Stimulated activated CD4-positive, alpha-beta T cell treated with anti-CD3 and anti-CD28 coated beads, Interleukin-1b, Interleukin-23, amount 100 ng/mL, for 4 hours (primary cell): ENCODE results near the gene KDM3A.

ENCODE experiments used
- DNase-seq, 2 donors: peaks; one replicate each; pipeline ENCODE4 v3.0.0-alpha.2; 2020; ENCODE audit warnings: low read depth in 2 of 2

KDM3A gene

DNA sequence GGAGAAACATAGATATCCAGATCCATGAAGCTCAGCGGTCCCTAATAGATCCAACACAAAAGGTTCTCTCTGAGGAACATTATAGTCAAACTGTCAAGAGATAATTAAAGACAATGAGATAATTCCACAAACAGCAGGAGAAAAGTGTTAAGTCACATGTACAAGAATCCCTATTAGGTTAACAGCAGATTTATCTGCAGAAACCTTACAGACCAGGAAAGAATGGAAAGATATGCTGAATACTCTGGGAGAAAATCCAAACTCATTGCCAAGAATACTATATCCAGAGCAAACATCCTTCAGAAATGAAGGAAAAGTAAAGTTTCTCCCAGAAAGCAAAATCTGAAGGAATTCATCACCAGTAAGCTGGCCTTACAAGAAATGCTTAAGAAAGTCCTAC lies 10.8 kb upstream of the KDM3A start:
- DNase-seq: no peak

DNA sequence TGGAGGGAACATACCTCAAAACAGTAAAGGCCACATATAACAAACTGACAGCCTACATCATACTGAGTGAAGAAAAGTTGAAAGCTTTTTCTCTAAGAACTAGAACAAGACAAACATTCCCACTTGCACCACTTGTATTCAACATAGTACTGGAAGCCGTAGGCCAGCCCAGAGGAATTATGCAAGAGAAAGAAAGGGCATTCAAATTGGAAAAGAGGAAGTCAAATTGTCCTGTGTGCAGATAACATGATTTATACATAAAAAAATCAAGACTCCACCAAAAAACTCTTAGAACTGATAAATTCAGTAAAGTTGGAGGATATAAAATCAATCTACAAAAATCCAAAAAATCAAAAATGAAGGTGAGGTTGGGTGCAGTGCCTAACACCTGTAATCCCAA lies 8.0 kb upstream of the KDM3A start:
- no peak for DNase-seq

DNA sequence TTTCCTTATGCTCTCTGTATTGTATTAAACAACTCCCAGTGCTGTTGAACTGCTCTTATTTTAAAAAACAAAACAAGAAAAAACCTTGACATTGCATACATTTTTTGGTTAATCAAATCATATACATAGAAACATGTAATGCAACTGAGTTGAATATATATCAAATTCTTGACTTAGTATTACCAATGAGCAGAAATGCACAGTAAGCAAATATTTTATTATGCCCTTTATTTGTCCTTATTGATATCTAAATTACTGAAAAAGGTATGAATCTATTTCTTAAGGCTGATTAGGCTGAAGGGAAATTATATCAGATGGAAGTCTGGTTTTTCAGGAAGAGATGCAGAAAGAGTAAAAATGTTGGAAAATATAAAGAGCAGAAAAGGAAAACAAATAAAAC lies 6.9 kb upstream of the KDM3A start:
- DNase-seq: no peak

DNA sequence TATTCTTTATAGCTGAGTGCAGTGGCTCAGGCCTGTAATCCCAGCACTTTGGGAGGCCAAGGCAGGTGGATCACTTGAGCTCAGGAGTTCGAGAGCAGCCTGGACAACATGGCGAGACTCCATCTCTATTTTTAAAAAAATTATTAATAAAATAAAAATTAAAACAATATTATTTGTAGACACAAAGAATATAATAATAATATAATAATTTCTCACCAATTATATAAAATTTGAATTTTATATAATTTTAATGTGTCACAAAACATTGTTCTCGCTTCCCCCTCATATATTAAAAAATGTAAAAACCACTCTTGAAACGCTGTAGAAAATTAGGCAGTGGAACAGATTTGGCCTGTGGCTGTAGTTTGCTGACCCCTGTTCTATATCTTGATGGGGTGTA lies 5.6 kb upstream of the KDM3A start:
- DNase-seq: no peak

DNA sequence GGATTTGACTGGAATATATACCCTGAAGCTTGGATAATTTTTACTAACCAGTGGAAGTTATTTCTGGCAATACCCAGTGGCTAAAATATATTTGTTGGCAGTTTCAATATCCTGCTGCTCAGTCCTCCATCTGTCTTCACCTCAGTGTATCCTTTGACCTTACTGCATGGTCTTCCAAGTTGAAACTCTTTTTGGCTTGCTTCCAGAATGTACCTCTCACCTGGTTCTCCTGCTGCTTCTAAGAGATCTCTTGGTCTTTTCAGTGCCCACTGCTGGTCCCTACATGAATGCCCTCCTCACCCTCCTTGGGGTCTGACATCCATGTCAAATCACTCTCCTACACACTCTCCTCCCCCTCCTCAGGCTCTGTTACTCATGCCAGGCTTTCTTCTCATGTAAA lies 4.8 kb upstream of the KDM3A start:
- DNase-seq: no peak

DNA sequence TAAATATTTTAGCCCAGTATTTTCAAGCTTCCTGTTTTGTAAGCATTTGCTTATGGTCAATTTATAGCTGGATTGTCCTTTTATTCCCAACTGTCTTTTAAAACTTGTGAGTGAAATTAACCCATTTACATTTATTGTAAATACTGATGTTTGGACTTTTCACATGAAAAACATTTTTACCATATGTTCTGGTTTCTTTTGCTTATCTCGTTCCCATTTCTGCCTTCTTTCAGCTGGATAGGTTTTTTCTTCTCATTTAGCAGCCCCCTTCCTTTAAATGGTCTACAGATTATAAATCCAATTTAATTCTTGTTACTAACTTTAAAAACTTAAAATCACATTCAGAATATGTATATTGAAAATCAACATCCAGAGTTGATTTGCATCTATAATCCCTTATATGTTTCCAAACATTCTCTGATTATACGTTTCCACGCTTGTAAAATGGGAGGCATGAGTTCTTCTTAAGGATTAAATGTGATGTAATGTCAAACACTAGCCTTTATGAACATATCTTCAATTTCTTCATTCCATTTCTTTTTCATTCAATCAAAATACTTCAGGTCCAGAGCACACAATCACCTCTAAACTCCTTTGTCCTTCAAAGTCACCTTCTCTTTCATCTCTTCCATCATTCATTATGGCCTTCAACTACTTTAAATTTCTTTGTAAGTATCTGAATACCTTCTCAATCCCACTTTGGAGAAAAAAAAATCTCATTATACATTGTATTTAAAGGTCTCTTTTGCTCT lies 1.1 kb upstream of the KDM3A start:
- DNase-seq: no peak

DNA sequence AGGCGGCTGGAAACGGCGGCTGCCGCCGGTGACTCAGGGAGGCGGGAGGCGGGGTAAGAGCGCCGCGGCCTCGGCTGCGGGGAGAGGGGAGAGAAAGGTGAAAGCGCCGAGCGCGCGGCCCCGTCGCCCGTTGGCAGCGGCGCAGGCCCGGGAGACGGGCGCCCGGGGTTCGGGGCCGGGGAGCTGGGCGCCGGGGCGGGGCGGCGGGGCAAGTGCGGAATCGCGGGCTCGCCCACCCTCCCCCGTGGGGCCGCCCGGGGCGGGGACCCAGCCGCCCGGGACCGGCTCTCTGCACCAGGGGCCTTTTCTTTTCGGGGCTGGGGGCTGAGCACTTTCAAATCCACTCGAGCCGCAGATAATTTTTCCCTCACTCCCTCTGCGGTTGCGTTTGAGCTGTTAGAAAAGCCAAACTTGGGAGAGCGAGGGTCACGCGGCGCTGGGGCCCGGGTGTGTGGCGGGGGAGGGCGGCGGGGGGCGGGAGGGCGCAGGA lies 266 bp downstream of the KDM3A start:
- DNase-seq: no peak

DNA sequence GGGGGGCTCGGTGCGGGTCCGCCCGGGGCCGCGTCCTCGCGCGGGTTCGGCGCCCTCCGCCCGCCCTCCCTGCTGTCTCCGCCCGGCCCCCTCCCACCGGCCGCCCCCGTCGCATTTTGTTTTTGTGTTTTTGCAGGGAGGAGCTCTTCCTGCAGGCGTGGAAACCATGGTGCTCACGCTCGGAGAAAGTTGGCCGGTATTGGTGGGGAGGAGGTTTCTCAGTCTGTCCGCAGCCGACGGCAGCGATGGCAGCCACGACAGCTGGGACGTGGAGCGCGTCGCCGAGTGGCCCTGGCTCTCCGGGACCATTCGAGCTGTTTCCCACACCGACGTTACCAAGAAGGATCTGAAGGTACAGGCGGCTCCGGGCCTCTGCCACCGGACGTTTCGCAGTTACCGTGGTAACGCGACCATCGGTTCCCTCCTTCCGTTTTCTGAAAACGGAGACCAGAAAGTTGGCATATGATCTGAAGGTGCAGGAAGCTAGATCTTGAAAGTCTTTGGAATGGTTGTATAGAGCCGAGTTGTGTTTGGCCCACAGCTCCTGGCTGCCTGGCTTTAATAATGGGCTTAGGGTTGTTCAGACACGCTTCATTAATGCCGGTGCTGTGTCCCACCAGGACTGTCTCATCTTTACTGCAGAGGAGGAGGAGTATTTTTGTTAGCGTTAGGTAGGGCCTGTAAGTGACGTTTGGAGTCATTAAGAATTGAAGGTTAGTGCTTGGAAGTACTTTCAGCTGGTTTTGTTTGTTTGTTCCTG lies 891 bp downstream of the KDM3A start:
- peak; percentile 45 to 50 for DNase-seq

DNA sequence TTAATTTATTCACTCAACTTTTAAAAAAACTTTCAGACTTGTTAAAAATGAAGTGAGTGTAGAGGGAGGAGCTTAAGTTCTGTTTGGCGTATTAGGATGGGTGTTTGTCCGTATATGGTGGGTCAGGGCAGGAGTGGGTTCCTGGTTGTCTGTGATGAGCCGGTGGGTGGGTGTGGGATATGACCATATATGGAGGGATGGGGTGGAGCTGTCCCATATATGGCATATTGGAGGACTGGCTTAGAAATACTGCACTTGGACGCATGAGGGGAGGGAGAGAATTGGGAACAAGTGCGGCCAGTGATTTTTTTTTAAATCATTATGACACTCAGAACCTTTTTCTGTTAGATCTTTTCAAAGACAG lies 1.5 kb downstream of the KDM3A start:
- peak; percentile 42 to 54 for DNase-seq

DNA sequence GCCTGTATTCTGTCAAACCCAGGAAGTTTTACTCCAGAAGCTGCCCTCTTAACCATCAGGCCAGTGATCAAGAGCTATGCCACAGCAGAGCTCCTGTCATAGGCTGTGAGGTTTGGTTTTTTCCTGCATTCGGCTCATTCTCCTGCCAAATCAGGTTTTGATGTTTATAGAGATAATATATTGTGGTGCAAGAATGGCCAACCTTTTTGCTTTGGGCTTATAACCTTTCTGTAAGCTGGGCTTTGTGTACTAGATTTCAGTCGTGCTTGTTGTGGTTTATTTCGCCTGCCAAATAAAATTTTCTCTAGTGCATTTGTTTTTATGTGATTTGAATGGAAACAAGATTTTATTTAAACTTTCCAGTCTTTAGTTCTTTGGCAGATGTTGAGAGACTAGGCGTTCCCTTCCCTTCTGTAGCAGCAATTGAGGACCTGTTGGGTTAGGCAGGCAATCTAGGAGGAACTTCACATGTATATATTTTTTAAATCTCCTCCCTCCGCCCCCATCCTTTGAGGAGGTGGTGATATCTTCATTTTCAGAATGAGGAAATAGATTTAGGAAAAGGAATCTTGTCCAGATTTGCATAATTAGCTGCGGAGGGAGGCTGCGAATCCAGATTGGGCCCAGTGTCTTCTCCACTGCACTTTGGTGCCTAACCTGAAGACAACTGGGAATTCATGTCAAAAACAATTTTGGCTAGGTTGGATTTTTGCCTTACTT lies 2.6 kb downstream of the KDM3A start:
- no peak for DNase-seq

DNA sequence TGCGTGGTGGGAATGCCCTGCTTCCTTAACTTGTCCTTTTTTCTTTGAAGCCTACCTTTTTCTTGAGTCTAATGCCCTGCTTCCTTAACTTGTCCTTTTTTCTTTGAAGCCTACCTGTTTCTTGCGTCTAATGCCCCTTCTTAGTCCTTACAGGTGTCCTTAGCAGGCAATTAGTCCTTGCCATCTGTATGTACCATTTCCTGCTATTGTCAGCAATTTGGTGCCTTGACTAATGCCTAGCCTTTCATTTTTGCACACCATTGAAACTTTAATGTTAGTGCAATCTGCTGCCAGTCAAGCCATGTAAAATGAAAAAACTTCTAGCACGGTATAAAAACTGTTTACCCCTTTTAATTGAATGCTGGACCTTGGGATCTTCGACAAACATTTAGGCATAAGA lies 4.3 kb downstream of the KDM3A start:
- DNase-seq: no peak

DNA sequence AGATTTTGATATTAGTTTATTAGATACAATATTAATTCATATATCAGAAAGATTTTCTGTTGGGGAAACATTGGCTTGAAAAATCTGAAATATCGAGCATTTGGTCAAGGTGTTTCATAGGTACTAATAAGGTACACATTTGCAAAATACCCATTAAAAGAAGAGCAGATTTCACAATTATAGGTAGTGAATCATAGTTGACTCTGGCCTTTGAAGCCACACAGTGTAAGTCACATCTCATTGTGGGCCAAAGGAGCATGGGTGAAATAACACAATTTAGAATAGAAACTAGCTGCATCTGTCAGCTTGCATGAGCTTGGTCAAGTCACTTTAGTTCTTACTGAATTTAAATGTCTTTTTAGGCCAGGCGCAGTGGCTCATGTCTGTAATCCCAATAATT lies 4.9 kb downstream of the KDM3A start:
- DNase-seq: no peak

DNA sequence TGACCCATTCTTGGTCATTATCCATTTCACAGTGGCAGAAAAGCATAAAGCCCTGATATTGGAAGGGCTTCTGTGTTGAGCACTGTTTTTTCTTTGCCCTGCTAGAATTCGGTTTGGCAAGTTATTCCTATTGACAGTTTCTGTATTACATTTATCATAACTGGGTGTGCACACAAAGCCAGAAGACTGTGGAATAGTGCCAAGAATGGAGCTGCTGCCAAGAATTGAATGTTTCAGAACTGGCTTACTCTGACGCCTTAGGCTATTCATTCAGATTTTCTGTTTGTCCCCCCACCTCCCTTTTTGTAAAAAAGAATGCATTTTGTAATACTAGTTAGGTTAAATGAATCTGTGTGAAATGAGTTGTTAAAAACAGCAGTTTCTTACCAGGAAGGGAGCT lies 12.7 kb downstream of the KDM3A start:
- DNase-seq: no peak

DNA sequence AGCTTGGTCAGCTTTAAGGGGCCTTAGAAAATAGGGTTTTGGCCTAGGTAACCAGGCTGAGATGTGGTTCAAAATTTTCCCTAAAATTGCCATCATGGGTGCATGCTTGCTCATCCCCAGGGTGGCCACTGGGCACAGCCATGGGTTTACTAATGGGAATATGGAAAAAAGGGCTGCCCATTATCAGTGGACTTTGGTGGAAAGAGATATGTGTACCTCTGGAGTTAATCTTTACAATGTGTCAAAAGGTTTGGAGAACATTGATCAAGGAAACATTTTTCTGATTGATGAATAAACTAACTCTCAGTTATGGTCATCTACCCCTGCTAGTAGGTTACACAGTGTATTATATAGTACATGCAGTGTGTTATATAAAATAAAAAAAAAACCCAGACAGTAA lies 13.1 kb downstream of the KDM3A start:
- DNase-seq: no peak

DNA sequence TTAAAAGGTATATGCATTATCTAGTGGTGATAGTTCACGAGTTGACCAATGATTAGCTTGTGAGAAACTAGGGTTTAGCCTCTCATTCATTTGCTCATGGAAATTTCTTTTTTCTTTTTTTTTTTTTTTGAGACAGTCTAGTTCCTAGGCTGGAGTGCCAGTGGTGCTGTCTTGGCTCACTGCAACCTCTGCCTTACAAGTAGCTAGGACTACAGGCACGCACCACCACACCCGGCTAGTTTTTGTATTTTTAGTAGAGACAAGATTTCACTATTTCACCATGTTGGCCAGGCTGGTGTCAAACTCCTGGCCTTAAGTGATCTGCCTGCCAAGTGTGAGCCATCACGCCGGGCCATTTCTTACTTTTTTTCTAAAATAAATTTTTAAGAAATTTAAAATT lies 14.0 kb downstream of the KDM3A start:
- no peak for DNase-seq

DNA sequence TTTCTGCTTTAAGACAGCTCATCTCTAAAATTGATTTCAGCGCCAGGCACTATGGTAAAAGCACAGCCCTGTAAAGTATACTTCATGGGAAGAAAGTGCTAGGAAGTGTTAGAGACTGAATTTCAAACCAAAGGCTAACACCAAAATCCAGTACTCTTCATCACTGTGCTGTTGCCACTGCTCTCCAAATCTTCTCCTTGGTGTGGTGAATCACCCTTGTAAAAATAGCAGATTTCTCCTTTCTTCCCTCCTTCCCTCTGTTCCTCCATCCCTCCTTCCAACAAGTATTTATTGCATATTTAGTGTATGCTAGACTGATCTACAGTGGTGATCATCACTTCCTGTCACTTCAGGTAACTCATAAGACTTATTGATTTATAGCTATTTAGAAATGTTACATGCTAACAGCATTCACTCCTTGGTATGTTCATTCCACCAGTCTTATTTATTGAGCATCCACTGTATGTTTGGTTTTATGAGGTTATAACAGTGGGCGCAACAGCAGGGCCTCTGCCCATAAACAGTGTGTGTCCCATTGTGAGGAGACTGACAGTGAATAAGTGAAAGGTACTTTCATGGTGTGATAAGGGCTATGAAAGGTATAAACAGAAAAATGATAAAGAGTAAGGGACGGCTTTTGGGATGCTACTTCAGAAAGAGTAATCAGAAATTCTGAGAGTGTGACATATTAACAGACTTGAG lies 20.0 kb downstream of the KDM3A start:
- DNase-seq: no peak

DNA sequence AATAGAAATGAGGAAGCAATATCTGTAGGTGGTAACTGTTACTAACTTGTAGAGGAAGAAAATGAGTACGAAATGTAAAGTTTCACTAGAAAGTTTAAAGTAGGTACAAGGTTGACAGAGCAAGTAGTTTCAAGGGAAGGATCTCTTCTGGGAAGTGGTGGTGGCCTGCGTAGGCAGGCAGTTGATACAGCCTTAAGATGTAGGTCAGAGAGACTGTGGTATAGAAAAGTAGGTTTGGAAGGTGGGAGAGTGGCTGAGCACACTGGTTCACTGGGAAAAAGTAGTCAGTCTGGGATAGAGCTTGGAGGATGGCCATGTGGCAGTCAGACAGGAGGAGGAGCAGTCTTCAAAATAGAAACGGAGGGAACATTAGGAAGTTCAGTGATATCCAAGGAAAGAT lies 23.5 kb downstream of the KDM3A start:
- no peak for DNase-seq

DNA sequence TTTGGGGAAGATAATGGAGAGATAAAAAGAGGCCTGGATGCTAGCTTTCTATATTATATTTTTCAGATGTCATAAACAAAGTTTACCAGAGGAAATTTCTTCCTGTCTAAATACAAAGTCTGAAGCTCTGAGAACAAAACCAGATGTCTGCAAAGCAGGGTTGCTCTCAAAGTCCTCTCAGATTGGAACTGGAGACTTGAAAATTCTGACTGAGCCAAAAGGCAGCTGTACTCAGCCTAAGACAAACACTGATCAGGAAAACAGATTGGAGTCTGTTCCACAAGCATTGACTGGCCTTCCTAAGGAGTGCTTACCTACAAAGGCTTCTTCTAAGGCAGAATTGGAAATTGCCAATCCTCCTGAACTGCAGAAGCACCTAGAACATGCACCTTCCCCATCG lies 25.1 kb downstream of the KDM3A start:
- DNase-seq: no peak

DNA sequence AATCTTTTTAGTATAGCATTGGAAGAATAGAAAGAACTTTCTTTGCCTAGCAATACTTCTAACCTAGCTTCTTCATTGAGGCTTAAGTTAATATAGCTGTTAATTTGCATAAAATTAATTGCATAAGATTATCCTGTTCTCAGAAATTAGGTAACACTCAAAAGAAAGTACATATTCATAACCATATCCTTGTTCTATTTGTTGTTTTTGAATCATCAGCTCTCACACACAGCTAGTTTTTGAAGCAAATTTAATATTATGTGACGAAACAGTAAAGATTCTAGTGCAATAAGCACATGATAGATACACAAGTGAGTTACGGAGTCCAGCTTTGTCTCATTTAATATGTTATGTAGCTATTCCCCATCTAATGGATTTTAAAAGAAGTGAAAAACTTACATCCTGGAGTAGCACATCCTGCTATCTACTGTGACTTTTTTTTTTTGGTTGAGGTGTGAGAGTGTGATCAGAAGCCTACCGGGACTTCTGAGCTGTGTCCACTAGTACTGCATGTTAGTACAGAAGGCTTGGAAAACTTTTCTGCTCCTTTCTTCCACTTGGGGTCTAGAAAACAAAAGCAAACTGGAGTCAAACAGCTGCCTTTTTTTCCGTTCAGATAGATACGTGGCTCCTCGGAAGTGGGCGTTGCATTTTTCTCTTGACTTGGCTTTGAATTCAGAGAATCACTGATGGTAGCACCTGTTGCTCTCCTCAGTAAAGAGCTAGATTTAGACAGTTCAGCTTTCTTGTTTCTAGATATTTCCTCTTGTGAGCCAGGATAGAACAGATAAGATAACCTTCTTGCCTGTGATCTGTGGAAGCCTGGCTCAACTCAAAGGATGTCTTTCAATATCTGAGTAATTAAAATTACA lies 27.2 kb downstream of the KDM3A start:
- peak in 1 of 2 donors; percentile 32 for DNase-seq

DNA sequence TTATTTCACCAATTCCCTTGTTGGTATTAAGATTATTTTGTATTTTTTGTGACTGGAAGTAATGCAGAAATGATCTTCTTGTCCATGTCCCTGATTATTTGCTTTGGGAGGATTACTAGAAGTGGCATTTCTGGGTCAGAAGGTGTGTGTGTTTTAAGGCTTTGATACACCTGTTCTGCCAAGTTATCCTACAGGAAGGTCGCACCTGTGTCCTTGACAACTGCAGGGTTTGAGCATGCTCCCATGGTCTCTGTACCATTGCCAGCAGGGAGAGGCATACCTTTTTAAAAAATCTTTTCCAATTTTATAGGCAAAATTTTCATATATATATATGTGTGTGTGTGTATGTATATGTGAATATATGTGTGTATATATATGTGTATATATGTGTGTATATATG lies 29.7 kb downstream of the KDM3A start:
- DNase-seq: no peak

DNA sequence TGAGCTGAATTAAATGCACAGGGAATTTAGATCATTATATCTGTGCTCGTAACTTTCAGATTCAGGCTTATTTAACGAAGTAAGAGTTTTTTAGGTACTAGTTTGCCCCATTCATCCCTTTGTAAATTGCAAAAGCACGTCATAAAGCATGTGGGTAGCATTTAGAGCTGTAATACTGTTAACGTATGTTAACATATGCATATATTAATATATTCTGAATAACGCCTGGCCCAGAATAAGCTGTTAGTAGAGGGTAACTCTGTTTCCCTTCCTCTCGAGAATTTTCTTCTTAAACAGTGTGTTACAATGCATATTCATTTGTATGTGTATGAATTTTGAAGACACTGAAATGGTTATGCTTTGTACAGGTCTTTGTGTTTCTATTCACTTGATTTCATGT lies 30.5 kb downstream of the KDM3A start:
- no peak for DNase-seq
